ENCODE results near the gene OR5T3. TPM values are rescaled to one million over a fixed set of nuclear protein-coding genes. Genes with fewer than 3 reads are reported as not detected.
"Not testable (repeated sequence)": the region's sequence is repeated elsewhere in the genome, so short reads cannot be mapped to it uniquely, and the experiment has no call there.

OR5T3 gene
- not detected for total RNA-seq

DNA sequence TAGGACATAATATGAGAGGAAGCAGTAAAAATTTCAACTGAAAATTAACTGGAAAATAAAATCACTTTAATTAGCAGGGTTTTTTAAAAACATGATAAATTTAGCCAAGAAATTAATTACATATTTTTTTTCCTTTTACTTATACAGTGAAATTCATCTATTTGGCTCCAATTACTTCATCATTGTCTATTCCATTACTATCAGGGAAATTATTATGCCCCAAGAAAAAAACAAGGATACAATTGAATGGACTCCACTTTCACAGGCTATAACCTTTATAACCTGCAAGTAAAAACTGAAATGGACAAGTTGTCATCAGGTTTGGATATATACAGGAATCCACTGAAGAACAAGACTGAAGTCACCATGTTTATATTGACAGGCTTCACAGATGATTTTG is at the start of gene OR5T3:
TSS of gene OR5T3 (plus strand) at position 301 of the 400 bp plus-strand sequence. CDS start at position 301, 0 bp downstream.
- H3K36me3 Mint-ChIP-seq: peaks cover 0 to 7% of the 10 kb centered on the region in 2 donors
- DNase-seq (ENCODE audit: low spot score in 2 of 2): no peak
- H3K9me3 Mint-ChIP-seq: peaks cover 13 to 16% of the 10 kb centered on the region in 2 donors
- H3K27ac Mint-ChIP-seq: no peak within 1 kb of the TSS
- no peak for ATAC-seq

GRCh38 chr11:56207790-56208189 is 44.3 kb upstream of the OR5T3 start:
- peaks cover 23 to 25% of the 10 kb centered on the region in 2 donors for H3K9me3 Mint-ChIP-seq
- DNase-seq (ENCODE audit: low spot score in 2 of 2) (no peak), ATAC-seq (no peak)
- peaks cover 0 to 12% of the 10 kb centered on the region in 2 donors for H3K36me3 Mint-ChIP-seq
- H3K27ac Mint-ChIP-seq: no peak overlapping the region

DNA sequence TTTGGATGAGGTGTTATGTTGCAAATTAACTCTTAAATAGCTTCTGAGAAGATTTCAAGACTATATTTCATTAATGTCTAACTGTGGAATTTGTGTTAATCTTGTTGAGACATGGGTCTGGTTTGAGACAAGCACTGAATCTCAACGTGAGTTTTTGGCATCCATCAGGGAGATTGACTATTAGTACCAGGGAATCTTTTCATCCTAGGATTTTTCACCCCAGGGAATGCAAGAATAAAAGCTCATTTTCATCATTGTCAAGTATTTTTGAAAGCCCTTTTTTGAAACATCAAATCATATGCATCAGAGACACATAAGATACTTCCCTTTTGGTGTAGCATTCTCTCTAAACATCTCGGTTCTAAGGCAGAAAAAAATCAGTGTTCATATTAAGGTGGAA is 37.5 kb upstream of the OR5T3 start:
- peaks cover 0 to 13% of the 10 kb centered on the region in 2 donors for H3K36me3 Mint-ChIP-seq
- no peak for ATAC-seq
- DNase-seq (ENCODE audit: low spot score in 2 of 2): no peak
- peaks cover 29 to 34% of the 10 kb centered on the region in 2 donors for H3K9me3 Mint-ChIP-seq
- no peak overlapping the region for H3K27ac Mint-ChIP-seq

- not testable (repeated sequence) for DNase-seq (ENCODE audit: low spot score in 2 of 2); ATAC-seq; H3K27ac Mint-ChIP-seq
- Mint-ChIP-seq H3K36me3 (peaks cover 0 to 16% of the 10 kb centered on the region in 2 donors), H3K9me3 (peaks cover 35 to 36% of the 10 kb centered on the region in 2 donors)
These were observed 32.3 kb upstream of the OR5T3 start for GRCh38 chr11:56219735-56220134.

DNA sequence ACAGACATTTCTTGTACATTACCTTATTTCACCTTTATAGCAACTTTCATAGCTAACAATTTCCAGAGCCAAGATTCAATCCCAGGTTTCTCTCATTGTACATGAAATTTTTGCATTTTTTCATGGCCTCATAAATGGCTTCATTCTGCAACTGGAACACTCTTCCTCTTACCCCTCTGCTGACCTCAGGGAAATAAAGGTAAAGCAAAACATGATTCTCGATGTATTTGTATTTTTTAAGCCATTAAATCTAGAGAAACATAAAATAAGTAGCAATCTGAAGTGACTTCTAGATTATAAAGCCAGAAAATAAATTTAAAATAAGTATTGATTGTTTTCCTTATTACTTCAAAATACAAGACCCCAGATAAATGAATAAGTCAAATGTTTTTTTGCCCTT is 17.9 kb upstream of the OR5T3 start, which contains the start of gene OR5T2:
TSS of gene OR5T2 (minus strand) at position 101 of the 400 bp plus-strand sequence. CDS start 1,193 bp downstream, outside the sequence.
- Mint-ChIP-seq H3K27ac (no peak within 1 kb of the TSS), H3K36me3 (peaks cover 0 to 4% of the 10 kb centered on the region in 2 donors), H3K9me3 (peaks cover 15 to 17% of the 10 kb centered on the region in 2 donors)
- DNase-seq (ENCODE audit: low spot score in 2 of 2) (no peak), ATAC-seq (no peak)

DNA sequence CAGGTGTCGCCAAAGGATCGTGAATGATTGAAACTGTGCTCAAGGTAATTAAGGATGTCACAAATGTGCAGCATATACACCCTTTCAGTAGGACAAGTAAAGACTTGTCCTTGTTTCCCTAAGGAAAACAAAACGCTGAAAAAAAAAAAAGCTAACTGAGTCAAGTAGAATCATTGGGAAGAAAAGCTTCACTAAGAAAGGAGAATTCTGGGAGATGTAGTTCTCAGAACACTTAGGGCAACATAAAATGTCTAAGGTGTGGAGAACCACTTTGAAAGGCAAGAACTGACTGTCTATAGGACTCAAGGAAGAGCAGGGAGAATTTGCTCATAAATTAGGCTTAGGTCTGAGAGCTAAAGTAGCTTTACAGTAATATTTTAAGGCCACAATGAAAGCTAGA is 19.0 kb downstream of the OR5T3 start:
- Mint-ChIP-seq H3K9me3 (peaks cover 23 to 29% of the 10 kb centered on the region in 2 donors), H3K27ac (no peak overlapping the region), H3K36me3 (peaks cover 7 to 12% of the 10 kb centered on the region in 2 donors)
- ATAC-seq: no peak
- no peak for DNase-seq (ENCODE audit: low spot score in 2 of 2)

GRCh38 chr11:56273854-56274253 is 21.8 kb downstream of the OR5T3 start, which contains the start of gene OR5T1:
TSS of gene OR5T1 (plus strand) at chr11:56274154. CDS start at chr11:56275639, 1,485 bp downstream.
- ATAC-seq (no peak), DNase-seq (ENCODE audit: low spot score in 2 of 2) (no peak)
- Mint-ChIP-seq H3K36me3 (no peaks in the 10 kb centered on the region), H3K27ac (no peak within 1 kb of the TSS), H3K9me3 (peaks cover 17 to 23% of the 10 kb centered on the region in 2 donors)

- ATAC-seq (no peak), DNase-seq (ENCODE audit: low spot score in 2 of 2) (no peak)
- Mint-ChIP-seq H3K9me3 (peaks cover 16 to 22% of the 10 kb centered on the region in 2 donors), H3K36me3 (peaks cover 0 to 6% of the 10 kb centered on the region in 2 donors), H3K27ac (no peak within 1 kb of the TSS)
These were observed 40.1 kb downstream of the OR5T3 start, which contains the start of gene OR8H1 for GRCh38 chr11:56292154-56292553. TSS of gene OR8H1 (minus strand) at chr11:56292254. CDS start at chr11:56291062, 1,192 bp downstream.

DNA sequence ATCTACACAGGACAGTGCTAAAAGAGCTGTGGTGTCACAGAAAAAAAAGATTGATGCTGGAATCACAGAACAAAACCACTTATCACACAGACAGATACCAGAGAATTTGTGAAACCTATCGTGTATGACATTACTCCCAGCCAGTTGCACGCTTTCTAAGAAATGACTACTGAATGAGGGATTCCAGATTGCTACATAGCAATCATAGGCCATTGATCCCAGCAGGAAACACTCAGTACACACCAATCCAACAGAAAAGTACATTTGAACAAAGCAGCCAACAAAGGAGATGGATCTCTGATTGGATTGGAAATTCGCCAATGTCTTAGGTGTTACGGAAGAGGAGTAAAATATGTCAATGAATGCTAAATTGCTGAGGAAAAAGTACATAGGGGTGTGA is 44.8 kb downstream of the OR5T3 start:
- ATAC-seq: no peak
- no peak overlapping the region for H3K27ac Mint-ChIP-seq
- peaks cover 10 to 15% of the 10 kb centered on the region in 2 donors for H3K9me3 Mint-ChIP-seq
- DNase-seq (ENCODE audit: low spot score in 2 of 2): no peak
- no peaks in the 10 kb centered on the region for H3K36me3 Mint-ChIP-seq

Other genes starting within 250 kb of the OR5T3 start
- gene OR5AS1, start 224.6 kb upstream of the OR5T3 start, total RNA-seq: not detected
- gene OR8I2, start 158.9 kb upstream of the OR5T3 start, total RNA-seq: not detected
- gene OR8H2, start 148.6 kb upstream of the OR5T3 start, total RNA-seq: not detected
- gene OR8H3, start 129.9 kb upstream of the OR5T3 start, total RNA-seq: not detected
- gene OR8J3, start 112.1 kb upstream of the OR5T3 start, total RNA-seq: not detected
- not detected for gene OR8K5, start 91.9 kb upstream of the OR5T3 start, total RNA-seq
- not detected for gene OR5J2, start 75.6 kb upstream of the OR5T3 start, total RNA-seq
- not detected for gene OR5T2, start 18.0 kb upstream of the OR5T3 start, total RNA-seq
- gene OR5T1, start 21.9 kb downstream of the OR5T3 start, total RNA-seq: not detected
- gene OR8H1, start 40.0 kb downstream of the OR5T3 start, total RNA-seq: not detected
- gene OR8K3, start 62.9 kb downstream of the OR5T3 start, total RNA-seq: not detected
- gene OR8K1, start 93.8 kb downstream of the OR5T3 start, total RNA-seq: not detected
- gene OR8J1, start 102.0 kb downstream of the OR5T3 start, total RNA-seq: not detected
- gene OR8U1, start 123.4 kb downstream of the OR5T3 start, total RNA-seq: not detected
- gene OR5AL1, start 160.4 kb downstream of the OR5T3 start, total RNA-seq: not detected
- gene OR5M3, start 221.1 kb downstream of the OR5T3 start, total RNA-seq: not detected
- not detected for gene OR5M8, start 239.1 kb downstream of the OR5T3 start, total RNA-seq

Data from activated naive CD4-positive, alpha-beta T cell treated with anti-CD3 and anti-CD28 coated beads, Interleukin-2, amount 50 U/mL, for 72 hours (primary cell).